Posterior vena cava (tissue), 2 donors: ENCODE results near the gene TUBB4A. TPM values are rescaled to one million over a fixed set of nuclear protein-coding genes. Genes with fewer than 3 reads are reported as not detected.

ENCODE experiments used
- DNase-seq: peaks from one replicate; pipeline ENCODE4 v3.0.0-alpha.2; 2020; ENCODE audit warnings: low spot score
- intact Hi-C, 2 donors: fragments of 100-400 bp; cut with DNase I; formaldehyde crosslinking; loops; one replicate each; pipeline versions ENCODE4 v1.14.1 to v1.14.2; 2022 to 2023
- total RNA-seq, 2 donors: library from RNA; stranded (reverse); fragmentation: NEBNext Ultra II Directional; extraction: Animal tissue kit (Norgen Biotek cat#: 25700); gene quantifications; one replicate each; pipeline ENCODE4 v1.2.1, GENCODE V29; 2021
- donor health status: DM: yes; HTN: yes; CAD: no.
- donor health status: DM: yes; HTN: yes; CAD: no.

TUBB4A gene
- total RNA-seq, 2 donors from 2014 or later, result 0.42 to 0.48 TPM

DNA sequence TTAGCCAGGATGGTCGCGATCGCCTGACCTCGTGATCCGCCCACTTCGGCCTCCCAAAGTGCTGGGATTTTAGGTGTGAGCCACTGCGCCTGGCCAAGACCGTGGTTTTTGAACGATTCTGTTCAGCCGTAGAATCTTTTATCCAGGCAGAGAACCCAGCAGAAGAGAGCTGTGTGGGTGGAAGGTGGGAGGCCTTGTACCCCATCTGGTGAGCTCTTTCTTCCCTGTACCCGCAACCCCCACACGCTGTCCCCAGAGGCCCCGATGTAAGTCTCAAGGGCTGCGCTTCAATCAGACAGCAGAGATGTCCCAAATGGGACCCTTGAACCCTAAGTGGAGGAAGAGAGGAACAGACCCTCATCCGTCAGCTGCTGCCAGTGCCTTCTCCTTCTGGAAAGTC is 46.2 kb downstream of the TUBB4A start:
- no peak for DNase-seq
- intact Hi-C loops, result no loop called here

- no peak for DNase-seq
- intact Hi-C loops, result no loop called here
Measured at GRCh38 chr19:6453951-6454565, 48.1 kb downstream of the TUBB4A start.

- intact Hi-C loops, result no loop called here
Measured at GRCh38 chr19:6452899-6453298, 49.2 kb downstream of the TUBB4A start.

DNA sequence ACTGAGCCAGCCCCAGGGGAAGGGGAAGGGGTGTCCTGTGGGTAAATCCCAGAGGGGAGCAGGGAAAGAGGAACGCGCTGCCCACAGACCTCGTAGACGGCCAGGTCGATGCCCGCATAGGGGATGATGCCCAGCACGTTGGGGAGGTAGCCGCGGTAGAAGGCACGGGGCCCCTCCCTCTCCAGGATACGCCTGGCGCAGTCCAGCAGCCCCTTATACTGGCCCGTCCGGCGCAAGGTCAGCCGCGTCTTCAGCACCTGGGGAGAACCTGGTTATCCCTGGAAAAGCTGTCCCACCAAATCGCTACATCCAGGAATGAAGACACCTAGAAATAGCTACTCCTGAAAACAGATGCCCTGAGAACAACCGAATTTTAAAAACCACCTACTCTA is 49.9 kb downstream of the TUBB4A start:
- intact Hi-C loops, result no loop called here
- DNase-seq, result no peak

More at GRCh38 chr19:6452899-6453298, 49.2 kb downstream of the TUBB4A start:
- no peak for DNase-seq

- no peak for DNase-seq
- intact Hi-C loops, result no loop called here
Measured at GRCh38 chr19:6451583-6452222, 50.4 kb downstream of the TUBB4A start.

DNA sequence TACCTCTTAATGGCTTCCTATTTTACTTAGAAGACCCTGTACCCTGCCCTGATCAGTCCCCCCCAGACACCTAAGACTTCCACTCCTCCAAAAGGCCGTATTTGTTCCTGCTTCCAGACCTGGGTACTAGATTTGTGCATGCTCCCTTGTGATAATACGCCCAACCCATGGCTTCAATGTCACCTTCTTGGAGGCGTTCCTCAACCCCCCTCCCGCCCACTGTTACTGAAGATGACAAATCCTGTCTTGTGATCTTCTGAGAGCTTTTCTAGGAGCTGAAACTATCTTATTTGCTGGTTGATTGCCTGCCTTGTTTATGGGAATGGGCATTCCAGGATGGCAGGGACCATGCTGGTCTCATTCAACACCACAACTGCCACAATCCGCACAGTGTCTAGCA is 51.9 kb downstream of the TUBB4A start:
- intact Hi-C loops, result no loop called here

GRCh38 chr19:6448045-6448444 is 54.1 kb downstream of the TUBB4A start:
- no peak for DNase-seq
- intact Hi-C loops, result no loop called here

More for the DNA sequence above, 51.9 kb downstream of the TUBB4A start:
- DNase-seq, result no peak

DNA sequence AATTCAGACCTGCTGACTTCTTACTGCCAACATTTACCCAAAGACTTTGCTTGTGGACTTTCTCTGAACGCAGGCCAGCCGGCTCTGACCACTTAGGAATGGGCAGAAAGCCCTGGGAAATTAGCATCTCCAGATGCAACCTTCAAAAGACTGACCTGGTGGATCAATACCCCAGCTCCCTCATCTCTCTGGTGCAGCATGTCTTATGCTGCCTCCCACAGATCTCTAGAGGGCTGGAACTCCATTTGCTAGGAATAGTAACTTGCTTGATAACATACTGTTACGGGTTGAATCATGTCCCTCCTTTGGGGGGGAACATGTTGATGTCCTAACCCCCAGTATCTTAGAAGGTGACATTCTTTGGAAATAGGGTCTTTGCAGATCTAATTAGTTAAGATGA is 55.7 kb downstream of the TUBB4A start:
- intact Hi-C loops, result no loop called here
- no peak for DNase-seq

Other genes starting within 250 kb of the TUBB4A start
- 10 to 100 TPM; 49.2 to 52.0 TPM for gene MLLT1, start 222.3 kb downstream of the TUBB4A start, total RNA-seq
- not detected for gene ACER1, start 168.7 kb downstream of the TUBB4A start, total RNA-seq
- 10 to 100 TPM; 55.1 to 56.4 TPM for gene CLPP, start 140.8 kb downstream of the TUBB4A start, total RNA-seq
- gene ALKBH7, start 129.5 kb downstream of the TUBB4A start, total RNA-seq, result 10 to 100 TPM; 37.1 to 41.2 TPM
- under 1 TPM; 0.65 to 0.71 TPM for gene PSPN, start 126.4 kb downstream of the TUBB4A start, total RNA-seq
- 10 to 100 TPM; 32.5 to 35.4 TPM for gene GTF2F1, start 109.1 kb downstream of the TUBB4A start, total RNA-seq
- gene KHSRP, start 77.5 kb downstream of the TUBB4A start, total RNA-seq, result 100 to 1,000 TPM; 134 to 147 TPM
- gene SLC25A41, start 68.5 kb downstream of the TUBB4A start, total RNA-seq, result under 1 TPM in 1 of 2 donors, not detected in 1; 0.24 TPM
- gene SLC25A23, start 42.5 kb downstream of the TUBB4A start, total RNA-seq, result 10 to 100 TPM; 51.5 to 62.1 TPM
- not detected for gene CRB3, start 38.0 kb downstream of the TUBB4A start, total RNA-seq
- 1 to 10 TPM; 2.1 to 3.9 TPM for gene DENND1C, start 20.5 kb downstream of the TUBB4A start, total RNA-seq
- under 1 TPM; 0.42 to 0.67 TPM for gene TNFSF9, start 28.7 kb upstream of the TUBB4A start, total RNA-seq
- gene CD70, start 88.8 kb upstream of the TUBB4A start, total RNA-seq, result under 1 TPM in 1 of 2 donors, not detected in 1; 0.46 TPM
- 1 to 10 TPM; 1.4 to 1.6 TPM for gene TNFSF14, start 167.9 kb upstream of the TUBB4A start, total RNA-seq
- 1,000 to 10,000 TPM in 1 of 2 donors, 100 to 1,000 TPM in 1; 929 to 2,763 TPM for gene C3, start 218.3 kb upstream of the TUBB4A start, total RNA-seq
- gene GPR108, start 235.3 kb upstream of the TUBB4A start, total RNA-seq, result 10 to 100 TPM; 39.3 to 43.4 TPM
- 10 to 100 TPM; 83.2 to 92.6 TPM for gene TRIP10, start 237.4 kb upstream of the TUBB4A start, total RNA-seq